ENCODE data around the gene CCR5AS.
"Not testable (repeated sequence)": the region's sequence is repeated elsewhere in the genome, so short reads cannot be mapped to it uniquely, and the experiment has no call there.

Gene CCR5AS

GRCh38 chr3:46354984-46355383 is 51.9 kb downstream of the CCR5AS start:
- no peak for DNase-seq (ENCODE audit: low spot score)

GRCh38 chr3:46354478-46354877 is 52.4 kb downstream of the CCR5AS start:
- DNase-seq (ENCODE audit: low spot score), result no peak

GRCh38 chr3:46353647-46354410 is 53.0 kb downstream of the CCR5AS start, which contains the start of gene CCR2:
Gene CCR2 (plus strand): TSS chr3:46354111. CDS start chr3:46357528, 3,417 bp downstream.
- DNase-seq (ENCODE audit: low spot score), result no peak

- DNase-seq (ENCODE audit: low spot score), result no peak
Measured at GRCh38 chr3:46353090-46353489, 53.8 kb downstream of the CCR5AS start.

- no peak for DNase-seq (ENCODE audit: low spot score)
Measured at GRCh38 chr3:46351646-46352045, 55.2 kb downstream of the CCR5AS start.

GRCh38 chr3:46350262-46350565 is 56.7 kb downstream of the CCR5AS start:
- DNase-seq (ENCODE audit: low spot score), result no peak

- DNase-seq (ENCODE audit: low spot score), result peak; percentile 41
Measured at GRCh38 chr3:46349484-46350261, 57.2 kb downstream of the CCR5AS start.

- peak; percentile 23 for DNase-seq (ENCODE audit: low spot score)
Measured at GRCh38 chr3:46348823-46349482, 57.9 kb downstream of the CCR5AS start.

- DNase-seq (ENCODE audit: low spot score), result no peak
Measured at GRCh38 chr3:46344476-46344875, 62.4 kb downstream of the CCR5AS start.

- no peak for DNase-seq (ENCODE audit: low spot score)
Measured at GRCh38 chr3:46338840-46339239, 68.0 kb downstream of the CCR5AS start.

- DNase-seq (ENCODE audit: low spot score), result no peak
Measured at GRCh38 chr3:46337911-46338310, 69.0 kb downstream of the CCR5AS start.

GRCh38 chr3:46335541-46335940 is 71.3 kb downstream of the CCR5AS start:
- no peak for DNase-seq (ENCODE audit: low spot score)

GRCh38 chr3:46334741-46335478 is 72.0 kb downstream of the CCR5AS start:
- no peak for DNase-seq (ENCODE audit: low spot score)

GRCh38 chr3:46330676-46331075 is 76.2 kb downstream of the CCR5AS start:
- not testable (repeated sequence) for DNase-seq (ENCODE audit: low spot score)

- no peak for DNase-seq (ENCODE audit: low spot score)
Measured at GRCh38 chr3:46325645-46326300, 81.1 kb downstream of the CCR5AS start.

GRCh38 chr3:46324036-46324435 is 82.8 kb downstream of the CCR5AS start:
- DNase-seq (ENCODE audit: low spot score), result no peak

- no peak for DNase-seq (ENCODE audit: low spot score)
Measured at GRCh38 chr3:46321461-46322104, 85.3 kb downstream of the CCR5AS start.

- no peak for DNase-seq (ENCODE audit: low spot score)
Measured at GRCh38 chr3:46318207-46318927, 88.5 kb downstream of the CCR5AS start.

- DNase-seq (ENCODE audit: low spot score), result no peak
Measured at GRCh38 chr3:46316206-46316605, 90.7 kb downstream of the CCR5AS start.

GRCh38 chr3:46314517-46314916 is 92.3 kb downstream of the CCR5AS start:
- no peak for DNase-seq (ENCODE audit: low spot score)

All from CD4-positive, alpha-beta T cell treated with Interleukin-6 at 100 ng/mL for 8 hours (primary cell).